Endodermal cell (in vitro differentiated cells): Measurements from ENCODE around the gene ADGRD1. TPM values are rescaled to one million over a fixed set of nuclear protein-coding genes. Genes with fewer than 3 reads are reported as not detected.
A peak's percentile ranks its signal among the peaks of the same experiment; 100 is the strongest.

Experiments used
- DNase-seq: peaks from one replicate; pipeline ENCODE4 v3.0.0-alpha.2; 2017
- H3K27ac ChIP-seq: 2 replicates; pipeline ENCODE4 v1.5.1; 2013; ENCODE audit warnings: mild to moderate bottlenecking, low read depth, low read length, moderate library complexity
- H3K27me3 ChIP-seq: 2 replicates; pipeline ENCODE4 v1.6.1; 2013; ENCODE audit warnings: mild to moderate bottlenecking, low read length, moderate library complexity; ENCODE audit not compliant: insufficient read depth, control insufficient read depth, poor library complexity, severe bottlenecking
- H3K36me3 ChIP-seq: 2 replicates; pipeline ENCODE4 v1.7.0; 2013; ENCODE audit warnings: mild to moderate bottlenecking, low read length, moderate library complexity; ENCODE audit not compliant: control insufficient read depth, insufficient read depth
- H3K4me1 ChIP-seq: one replicate; pipeline ENCODE4 v1.7.0; 2013; ENCODE audit warnings: low read length; ENCODE audit not compliant: control insufficient read depth, insufficient read depth
- H3K4me3 ChIP-seq: 2 replicates; pipeline ENCODE4 v1.5.1; 2013; ENCODE audit warnings: mild to moderate bottlenecking, low read length, moderate library complexity
- H3K9ac ChIP-seq: 2 replicates; pipeline ENCODE4 v1.6.1; 2013; ENCODE audit warnings: mild to moderate bottlenecking, low read length, moderate library complexity; ENCODE audit not compliant: poor library complexity, severe bottlenecking; ENCODE audit errors: extremely low read depth
- H3K9me3 ChIP-seq: 2 replicates; pipeline ENCODE4 v1.6.1; 2013; ENCODE audit warnings: mild to moderate bottlenecking, low read length, moderate library complexity; ENCODE audit not compliant: control insufficient read depth
- H3K27ac Mint-ChIP-seq: 2 replicates; pipeline ENCODE4 v1.8.0; 2020; ENCODE audit warnings: mixed read lengths
- H3K27me3 Mint-ChIP-seq: 2 replicates; pipeline ENCODE4 v1.8.0; 2021; ENCODE audit warnings: mild to moderate bottlenecking, mixed read lengths; ENCODE audit not compliant: insufficient read depth
- H3K36me3 Mint-ChIP-seq: 2 replicates; pipeline ENCODE4 v1.8.0; 2020; ENCODE audit warnings: low read depth, mixed read lengths
- H3K4me1 Mint-ChIP-seq: 2 replicates; pipeline ENCODE4 v1.8.0; 2020; ENCODE audit warnings: mixed read lengths
- H3K4me3 Mint-ChIP-seq: 2 replicates; pipeline ENCODE4 v1.8.0; 2020; ENCODE audit warnings: mild to moderate bottlenecking, moderate library complexity, mixed read lengths
- H3K9me3 Mint-ChIP-seq: 2 replicates; pipeline ENCODE4 v1.8.0; 2020; ENCODE audit warnings: mild to moderate bottlenecking, mixed read lengths
- CTCF ChIP-seq: fragments of 200-600 bp; sonication (generic); conservative IDR thresholded peaks from 2 replicates; pipeline ENCODE4 v1.5.0; 2021; ENCODE audit warnings: antibody characterized with exemption, mild to moderate bottlenecking
- WGBS, 2 experiments: methylation state at CpG; one replicate each; pipeline versions ENCODE4 v1.1.5 to v1.1.7; 2013; ENCODE audit warnings: missing lambda C conversion rate in 2 of 2, mixed read lengths in 1 of 2; ENCODE audit not compliant: insufficient coverage in 1 of 2, insufficient read length in 1 of 2; 5-methylcytosine and 5-hydroxymethylcytosine counted together
- total RNA-seq, 2 donors: library from RNA; stranded (reverse); fragmentation: NEBNext Ultra II Directional in 1 of 2; extraction: Animal tissue kit (Norgen Biotek cat#: 25700) in 1 of 2; gene quantifications; 2 replicates in 1 of 2; 3 replicates in 1 of 2; pipeline ENCODE4 v1.2.1, GENCODE V29; 2021

Gene ADGRD1
- total RNA-seq, 2 donors from 2014 or later = 1.3 to 2.9 TPM

- no peak for DNase-seq
- H3K9me3 ChIP-seq = no peaks in the 10 kb centered on the region
- H3K9me3 Mint-ChIP-seq = peaks cover 5% of the 10 kb centered on the region
- no peak overlapping the region for H3K4me3 Mint-ChIP-seq
- no peaks in the 10 kb centered on the region for H3K27me3 Mint-ChIP-seq
- H3K4me1 ChIP-seq = peaks cover 18% of the 10 kb centered on the region
- TF ChIP-seq CTCF = no peak
- no peaks in the 10 kb centered on the region for H3K36me3 ChIP-seq
- no peak overlapping the region for H3K27ac ChIP-seq
- H3K36me3 Mint-ChIP-seq = no peaks in the 10 kb centered on the region
- H3K27ac Mint-ChIP-seq = no peak overlapping the region
- no peak overlapping the region for H3K4me3 ChIP-seq
- H3K27me3 ChIP-seq = no peaks in the 10 kb centered on the region
- WGBS, 2 experiments = 89 to 95% methylated on average over 7 to 13 of the region's 13 CpGs
- no peak overlapping the region for H3K9ac ChIP-seq
- H3K4me1 Mint-ChIP-seq = peaks cover 35% of the 10 kb centered on the region
Measured at GRCh38 chr12:130951636-130952035, 2.1 kb upstream of the ADGRD1 start.

GRCh38 chr12:130952171-130952954 is 1.3 kb upstream of the ADGRD1 start:
- H3K9ac ChIP-seq = no peak overlapping the region
- peaks cover 18% of the 10 kb centered on the region for H3K4me1 ChIP-seq
- H3K4me1 Mint-ChIP-seq = peaks cover 35% of the 10 kb centered on the region
- no peak for DNase-seq
- no peak for TF ChIP-seq CTCF
- no peak overlapping the region for H3K4me3 Mint-ChIP-seq
- no peaks in the 10 kb centered on the region for H3K9me3 ChIP-seq
- H3K36me3 ChIP-seq = no peaks in the 10 kb centered on the region
- no peak overlapping the region for H3K27ac ChIP-seq
- no peaks in the 10 kb centered on the region for H3K36me3 Mint-ChIP-seq
- H3K27ac Mint-ChIP-seq = no peak overlapping the region
- 64 to 76% methylated on average over 9 to 13 of the region's 14 CpGs for WGBS, 2 experiments
- H3K4me3 ChIP-seq = no peak overlapping the region
- H3K9me3 Mint-ChIP-seq = peaks cover 4% of the 10 kb centered on the region
- H3K27me3 ChIP-seq = no peaks in the 10 kb centered on the region
- no peaks in the 10 kb centered on the region for H3K27me3 Mint-ChIP-seq

- H3K4me1 Mint-ChIP-seq = peaks cover 35% of the 10 kb centered on the region
- peak overlapping the region; percentile 87 for H3K27ac Mint-ChIP-seq
- H3K9me3 Mint-ChIP-seq = no peaks in the 10 kb centered on the region
- Histone ChIP-seq H3K9me3 (no peaks in the 10 kb centered on the region), H3K4me3 (no peak overlapping the region), H3K36me3 (no peaks in the 10 kb centered on the region), H3K27ac (no peak overlapping the region), H3K4me1 (peaks cover 18% of the 10 kb centered on the region), H3K27me3 (no peaks in the 10 kb centered on the region), H3K9ac (no peak overlapping the region)
- no peaks in the 10 kb centered on the region for H3K27me3 Mint-ChIP-seq
- 88% methylated on average over 9 of the region's 9 CpGs for WGBS, 2 experiments
- H3K4me3 Mint-ChIP-seq = no peak overlapping the region
- TF ChIP-seq CTCF = no peak
- no peaks in the 10 kb centered on the region for H3K36me3 Mint-ChIP-seq
- DNase-seq = no peak
Measured at GRCh38 chr12:130954544-130954831, 781 bp downstream of the ADGRD1 start.
